ENCODE results near the gene PET100. TPM values are rescaled to one million over a fixed set of nuclear protein-coding genes. Genes with fewer than 3 reads are reported as not detected.

Gene PET100
- total and polyA plus RNA-seq, 11 donors = 22.3 to 405 (median 136) TPM

DNA sequence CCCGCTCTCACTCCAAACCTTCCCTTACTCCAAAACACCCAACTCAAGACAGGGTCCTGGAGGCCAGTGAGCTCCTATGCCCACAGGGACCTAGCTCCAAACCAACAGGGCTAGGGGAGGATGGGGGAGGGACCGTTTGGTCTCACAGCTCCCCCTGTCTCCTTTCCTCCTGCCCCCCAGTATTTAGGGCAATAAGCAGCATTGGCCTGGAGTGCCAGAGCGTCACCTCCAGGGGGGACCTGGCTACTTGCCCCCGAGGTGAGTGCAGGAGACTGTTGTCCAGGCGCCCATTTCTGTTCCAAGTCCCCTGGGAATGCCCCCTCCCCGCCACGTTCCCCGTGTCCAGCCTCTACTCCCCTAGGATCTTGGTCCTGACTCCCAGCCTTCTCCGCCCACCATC, 40.0 kb downstream of the PET100 start:
- DNase-seq (no peak), ATAC-seq (no peak)
- H3K4me1 ChIP-seq = peaks cover 0 to 7% (median 0%) of the 10 kb centered on the region in 12 donors
- TF ChIP-seq POLR2A (IDR thresholded peaks at IDR 0.05) (no peak), CTCF (IDR thresholded peaks at IDR 0.05) (no peak)
- H3K36me3 ChIP-seq = no peaks in the 10 kb centered on the region
- peaks cover 0 to 7% (median 0%) of the 10 kb centered on the region in 12 donors for H3K9me3 ChIP-seq
- no peak overlapping the region for H3K27ac ChIP-seq
- H3K27me3 ChIP-seq = peaks cover 0 to 37% (median 15%) of the 10 kb centered on the region in 9 donors
- WGBS, 4 donors = 25 to 45% (median 28%) methylated on average over 4 to 9 of the region's 9 CpGs
- intact Hi-C loops (cut with DNase I) = loop anchor here in 3 of 10 donors (10.0 kb wide), 2 partner anchors 105 to 315 kb away; no protein-coding TSS in a partner anchor
- peak overlapping the region in 1 of 12 donors; percentile 17 for H3K4me3 ChIP-seq

GRCh38 chr19:7670150-7670783, 40.7 kb downstream of the PET100 start:
- peak in 1 of 4 donors; percentile 39 for ATAC-seq
- no peaks in the 10 kb centered on the region for H3K36me3 ChIP-seq
- H3K27me3 ChIP-seq = peaks cover 0 to 36% (median 15%) of the 10 kb centered on the region in 9 donors
- H3K9me3 ChIP-seq = peaks cover 0 to 7% (median 0%) of the 10 kb centered on the region in 12 donors
- WGBS, 4 donors = 2 to 7% (median 2%) methylated on average over 19 to 43 of the region's 43 CpGs
- TF ChIP-seq CTCF (IDR thresholded peaks at IDR 0.05) (no peak), POLR2A (IDR thresholded peaks at IDR 0.05) (no peak)
- intact Hi-C loops (cut with DNase I) = loop anchor here in 2 of 10 donors (10.0 kb wide), 1 partner anchor 315 kb away; no protein-coding TSS in a partner anchor
- H3K27ac ChIP-seq = no peak overlapping the region
- H3K4me3 ChIP-seq = peak overlapping the region in 2 of 12 donors; percentile 10 to 38
- DNase-seq = no peak
- H3K4me1 ChIP-seq = peaks cover 0 to 7% (median 0%) of the 10 kb centered on the region in 12 donors

GRCh38 chr19:7670790-7671189, 41.2 kb downstream of the PET100 start:
- no peak for ATAC-seq
- 29 to 32% (median 30%) methylated on average over 8 to 9 of the region's 9 CpGs for WGBS, 4 donors
- intact Hi-C loops (cut with DNase I) = loop anchor here in 2 of 10 donors (10.0 kb wide), 1 partner anchor 316 kb away; no protein-coding TSS in a partner anchor
- Histone ChIP-seq H3K36me3 (no peaks in the 10 kb centered on the region), H3K27ac (no peak overlapping the region), H3K9me3 (peaks cover 0 to 7% (median 0%) of the 10 kb centered on the region in 12 donors), H3K27me3 (peaks cover 0 to 32% (median 15%) of the 10 kb centered on the region in 9 donors), H3K4me3 (no peak overlapping the region), H3K4me1 (peaks cover 0 to 7% (median 0%) of the 10 kb centered on the region in 12 donors)
- TF ChIP-seq CTCF (IDR thresholded peaks at IDR 0.05) = no peak
- no peak for TF ChIP-seq POLR2A (IDR thresholded peaks at IDR 0.05)
- DNase-seq = no peak

DNA sequence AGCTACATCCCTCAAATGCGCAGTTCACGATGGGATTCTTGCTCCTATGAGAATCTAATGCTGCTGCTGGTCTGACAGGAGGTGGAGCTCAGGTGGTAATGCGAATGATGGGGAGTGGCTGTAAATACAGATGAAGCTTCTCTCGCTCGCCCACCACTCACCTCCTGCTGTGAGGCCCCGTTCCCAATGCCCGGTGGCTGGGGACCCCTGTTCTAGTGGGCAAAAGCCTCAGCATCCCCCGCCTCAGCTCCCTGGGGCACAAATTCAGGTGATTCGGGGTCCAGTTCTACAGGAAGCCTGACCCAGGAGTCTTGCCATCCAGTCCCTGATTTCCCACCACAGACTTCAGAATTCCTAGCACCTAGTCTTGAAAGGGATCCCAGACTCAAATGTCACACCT, 42.9 kb downstream of the PET100 start:
- Histone ChIP-seq H3K4me1 (peaks cover 0 to 19% (median 0%) of the 10 kb centered on the region in 12 donors), H3K4me3 (no peak overlapping the region), H3K27me3 (peaks cover 0 to 40% (median 15%) of the 10 kb centered on the region in 9 donors), H3K27ac (no peak overlapping the region), H3K9me3 (peaks cover 0 to 7% (median 0%) of the 10 kb centered on the region in 12 donors), H3K36me3 (no peaks in the 10 kb centered on the region)
- DNase-seq = no peak
- no peak for ATAC-seq
- intact Hi-C loops (cut with DNase I) = loop anchor here in 2 of 10 donors (10.0 kb wide), 1 partner anchor 318 kb away; no protein-coding TSS in a partner anchor
- 45 to 48% (median 47%) methylated on average over 9 of the region's 9 CpGs for WGBS, 4 donors
- TF ChIP-seq POLR2A (IDR thresholded peaks at IDR 0.05) = no peak
- TF ChIP-seq CTCF (IDR thresholded peaks at IDR 0.05) = no peak

Data from heart left ventricle (tissue), 16 donors.